ENCODE results near the gene ALK. TPM values are rescaled to one million over a fixed set of nuclear protein-coding genes. Genes with fewer than 3 reads are reported as not detected.
A peak's percentile ranks its signal among the peaks of the same experiment; 100 is the strongest.

Gene ALK
- polyA plus RNA-seq, 1 of the 3 experiments (the other 2 are of a cell fraction), result 0.30 TPM

GRCh38 chr2:29659178-29659577 is 262.2 kb downstream of the ALK start:
- Histone ChIP-seq H3K27ac (ENCODE audit: low read depth in 2 of 2, low read length in 1 of 2) (peak overlapping the region in 1 of 2 experiments; percentile 66; a peak in 1 of 4 replicates), H3F3A (replicated peaks; ENCODE audit: insufficient read depth) (peaks cover 8% of the 10 kb centered on the region), H3K27me3 (ENCODE audit: insufficient read depth) (peaks cover 7% of the 10 kb centered on the region; the same call in 1 of the 2 replicates), H3K9ac (no peak overlapping the region), H3K9me2 (no peaks in the 10 kb centered on the region), H3K4me2 (no peak overlapping the region), H3K79me2 (ENCODE audit: insufficient read depth) (no peaks in the 10 kb centered on the region), H3K4me3 (ENCODE audit: low read depth in 2 of 2, low read length in 1 of 2) (no peak overlapping the region), H3K36me3 (replicated peaks in 1 of 2; ENCODE audit: control insufficient read depth in 1 of 2, insufficient read depth in 2 of 2, low read length in 1 of 2) (peaks cover 0 to 4% of the 10 kb centered on the region in 2 experiments), H3K4me1 (ENCODE audit: control insufficient read depth in 1 of 2, insufficient read depth in 2 of 2, low read depth in 1 of 2, low read length in 1 of 2) (peaks cover 9 to 26% of the 10 kb centered on the region in 2 experiments; a peak in 2 of 4 replicates), H2AFZ (ENCODE audit: low read depth) (no peak overlapping the region), H3K9me3 (no peaks in the 10 kb centered on the region), H4K20me1 (ENCODE audit: insufficient read depth) (no peaks in the 10 kb centered on the region)
- TF ChIP-seq IRF3 (IDR thresholded peaks at IDR 0.05; ENCODE audit: low read depth, low read length) (no peak), ZBTB33 (IDR thresholded peaks at IDR 0.05; ENCODE audit: borderline replicate concordance, low read depth) (no peak), PBX3 (IDR thresholded peaks at IDR 0.05) (no peak), RAD21 (IDR thresholded peaks at IDR 0.05; ENCODE audit: low read length) (no peak), FOXM1 (IDR thresholded peaks at IDR 0.05; ENCODE audit: low read depth) (no peak), TCF12 (IDR thresholded peaks at IDR 0.05) (no peak), NRF1 (IDR thresholded peaks at IDR 0.05; ENCODE audit: low read depth, low read length) (no peak), TEAD4 (IDR thresholded peaks at IDR 0.05; ENCODE audit: borderline replicate concordance, insufficient read depth) (no peak), MAX (IDR thresholded peaks at IDR 0.05; ENCODE audit: low read depth) (no peak), CTCF (IDR thresholded peaks at IDR 0.05) (no peak), MEF2A (IDR thresholded peaks at IDR 0.05; ENCODE audit: borderline replicate concordance, low read depth) (no peak), USF1 (IDR thresholded peaks at IDR 0.05; ENCODE audit: borderline replicate concordance, low read depth) (no peak)
- CTCF ChIA-PET, result interaction anchor here (0.6 kb wide), 1 partner anchor 886 kb away, joined by 3 read pairs; no protein-coding TSS in a partner anchor
- no peak for DNase-seq
- 32% methylated on average over 2 of the region's 2 CpGs for WGBS (ENCODE audit: low lambda C conversion rate)
- POLR2A ChIA-PET, result no interaction called here
